OCI-M2 (cell line): ENCODE data around the gene LGALS7.
"Not testable (repeated sequence)": the region's sequence is repeated elsewhere in the genome, so short reads cannot be mapped to it uniquely, and the experiment has no call there.

Experiments used
- DNase-seq: peaks from one replicate; lab custom pipeline; 2025; ENCODE audit not compliant: unreplicated experiment; lab: John Stamatoyannopoulos, UW

Gene LGALS7

GRCh38 chr19:38800577-38801347 is 27.4 kb upstream of the LGALS7 start:
- DNase-seq, result no peak

DNA sequence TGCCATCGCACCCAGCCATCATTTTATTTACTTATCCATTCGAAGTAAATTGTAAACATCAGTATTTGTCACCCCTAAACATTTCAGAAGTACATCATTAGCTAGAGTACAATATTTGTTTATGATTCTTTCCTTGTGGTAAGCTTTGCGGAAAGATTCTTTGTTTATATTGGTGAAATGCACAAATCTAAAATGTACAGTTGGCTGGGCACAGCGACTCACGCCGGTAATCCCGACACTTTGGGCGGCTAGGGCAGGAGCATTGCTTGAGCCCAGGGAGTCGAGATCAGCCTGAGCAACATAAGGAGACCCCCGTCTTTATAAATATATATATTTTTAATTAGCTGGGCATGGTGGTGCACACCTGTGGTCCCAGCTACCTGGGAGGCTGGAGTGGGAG is 25.8 kb upstream of the LGALS7 start:
- DNase-seq, result no peak

DNA sequence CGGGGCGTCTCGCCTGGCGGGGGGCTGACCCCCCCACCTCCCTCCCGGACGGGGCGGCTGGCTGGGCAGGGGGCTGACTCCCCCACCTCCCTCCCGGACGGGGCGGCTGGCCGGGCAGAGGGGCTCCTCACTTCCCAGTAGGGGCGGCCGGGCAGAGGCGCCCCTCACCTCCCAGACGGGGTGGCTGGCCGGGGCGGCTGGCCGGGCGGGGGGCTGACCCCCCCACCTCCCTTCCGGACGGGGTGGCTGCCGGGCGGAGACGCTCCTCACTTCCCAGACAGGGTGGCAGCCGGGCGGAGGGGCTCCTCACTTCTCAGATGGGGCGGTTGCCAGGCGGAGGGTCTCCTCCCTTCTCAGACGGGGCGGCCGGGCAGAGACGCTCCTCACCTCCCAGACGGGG is 24.5 kb upstream of the LGALS7 start:
- not testable (repeated sequence) for DNase-seq

GRCh38 chr19:38796154-38796553 is 22.8 kb upstream of the LGALS7 start:
- no peak for DNase-seq

GRCh38 chr19:38795549-38795948 is 22.2 kb upstream of the LGALS7 start:
- no peak for DNase-seq

DNA sequence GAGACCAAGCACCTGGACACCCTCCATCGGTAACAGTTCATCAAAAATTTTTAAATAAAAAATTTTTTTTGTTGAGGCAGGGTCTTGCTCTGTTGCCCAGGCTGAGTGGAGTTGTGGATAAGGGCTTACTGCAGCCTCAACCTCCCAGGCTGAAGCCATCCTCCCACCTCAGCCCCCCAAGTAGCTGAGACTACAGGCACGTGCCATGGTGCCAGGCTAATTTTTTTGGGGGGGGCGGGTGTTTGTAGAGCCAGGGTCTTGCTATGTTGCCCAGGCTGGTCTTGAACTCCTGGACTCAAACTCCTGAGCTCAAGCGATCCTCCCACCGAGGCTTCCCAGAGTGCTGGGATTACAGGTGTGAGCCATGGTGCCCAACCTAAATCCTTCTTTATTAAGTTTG is 20.4 kb upstream of the LGALS7 start:
- DNase-seq, result no peak

DNA sequence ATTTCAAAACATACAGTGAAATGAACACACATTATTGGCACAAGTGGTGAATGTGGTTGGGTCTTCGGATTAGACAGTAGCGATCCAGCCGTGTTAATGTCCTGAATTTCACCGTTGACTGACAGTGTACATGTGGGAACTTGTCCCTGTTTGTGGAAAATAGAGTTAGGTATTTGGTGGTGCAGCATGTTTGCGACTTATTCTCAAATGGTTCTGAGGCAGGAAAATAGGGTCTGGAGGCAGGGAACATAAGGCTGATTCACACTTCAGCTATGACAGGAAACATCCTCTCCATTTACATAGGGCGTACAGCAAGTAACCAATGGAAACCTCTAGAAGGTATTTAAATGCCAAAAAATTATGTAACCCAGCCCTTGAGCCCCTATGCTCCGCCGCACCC is 19.9 kb upstream of the LGALS7 start:
- DNase-seq, result no peak

DNA sequence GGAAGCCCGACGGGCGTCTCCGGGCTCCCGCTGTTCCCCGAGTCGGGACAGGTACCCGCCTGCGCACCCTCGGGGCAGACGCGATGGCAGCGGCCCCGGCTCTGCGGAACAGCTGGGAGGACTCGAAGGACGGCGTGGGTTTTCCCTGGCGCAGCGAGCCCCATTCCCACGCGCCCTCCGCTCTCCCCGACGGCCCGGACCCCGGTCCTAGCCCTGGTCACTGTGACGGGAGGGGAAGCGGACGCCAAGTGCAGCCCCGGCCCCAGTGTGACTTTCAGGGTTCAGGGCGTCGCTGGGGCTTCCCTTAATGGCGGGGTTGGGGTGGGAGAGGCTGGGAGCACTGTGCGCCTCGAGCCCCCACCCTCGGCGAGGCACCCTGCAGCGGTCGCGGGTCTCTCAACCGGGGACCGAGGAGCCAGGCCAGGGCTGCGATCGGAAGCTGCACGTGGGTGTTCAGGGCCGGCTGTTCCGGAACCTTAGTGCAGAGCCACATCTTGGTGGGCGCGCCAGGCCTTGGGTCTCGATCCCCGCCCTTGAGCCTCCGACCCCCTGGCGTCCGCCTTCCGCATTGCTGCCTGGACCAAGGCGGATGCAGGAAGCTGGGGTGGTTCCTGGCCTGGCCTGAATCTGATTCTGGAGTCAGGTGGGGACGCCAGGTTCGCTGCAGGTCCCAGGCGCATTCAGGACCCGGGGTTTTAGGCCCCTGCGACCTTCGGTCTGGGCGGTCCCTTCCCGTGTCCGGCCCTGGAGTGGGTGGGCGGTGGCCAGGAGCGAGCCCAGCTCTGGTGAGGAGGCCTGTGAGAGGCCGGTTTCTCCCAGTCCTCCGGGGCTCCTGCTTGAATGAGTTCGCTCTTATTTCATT is 19.2 kb upstream of the LGALS7 start:
- DNase-seq, result no peak

- DNase-seq, result not testable (repeated sequence)
Observed at GRCh38 chr19:38791451-38792064, 18.2 kb upstream of the LGALS7 start.

DNA sequence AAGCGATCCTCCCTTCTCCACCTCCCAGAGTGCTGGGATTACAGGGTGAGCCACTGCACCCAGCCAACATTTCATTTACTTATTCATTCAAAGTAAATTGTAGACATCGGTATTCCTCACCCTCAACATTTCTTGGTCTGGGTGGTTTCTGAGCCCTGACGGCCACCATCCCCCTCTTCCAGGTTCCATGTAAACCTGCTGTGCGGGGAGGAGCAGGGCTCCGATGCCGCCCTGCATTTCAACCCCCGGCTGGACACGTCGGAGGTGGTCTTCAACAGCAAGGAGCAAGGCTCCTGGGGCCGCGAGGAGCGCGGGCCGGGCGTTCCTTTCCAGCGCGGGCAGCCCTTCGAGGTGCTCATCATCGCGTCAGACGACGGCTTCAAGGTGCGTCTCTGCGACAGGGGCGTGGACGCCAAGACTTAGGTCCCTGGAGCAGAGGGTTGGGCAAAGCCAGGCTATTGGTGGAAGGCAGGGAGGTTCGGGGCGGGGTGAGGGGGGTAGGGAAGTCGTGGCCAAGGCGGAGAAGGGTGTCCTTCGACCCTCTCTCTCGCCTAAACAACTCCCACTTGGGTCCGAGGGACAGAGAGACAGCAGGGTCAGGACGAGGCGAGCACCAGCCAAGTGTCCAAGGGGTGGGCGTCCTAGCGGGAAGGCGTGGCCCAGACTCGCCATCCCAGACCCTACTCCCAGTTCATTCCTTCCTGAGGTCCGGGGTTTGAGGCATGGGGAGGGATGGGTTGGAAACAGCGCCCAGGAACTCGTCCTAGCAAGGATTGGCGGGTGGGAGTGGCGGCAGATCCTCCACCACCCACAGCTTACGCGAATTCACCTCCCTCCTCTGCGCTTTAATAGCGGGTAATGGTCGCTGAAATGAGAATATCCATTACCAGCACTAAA is 17.4 kb upstream of the LGALS7 start:
- DNase-seq, result not testable (repeated sequence)

DNA sequence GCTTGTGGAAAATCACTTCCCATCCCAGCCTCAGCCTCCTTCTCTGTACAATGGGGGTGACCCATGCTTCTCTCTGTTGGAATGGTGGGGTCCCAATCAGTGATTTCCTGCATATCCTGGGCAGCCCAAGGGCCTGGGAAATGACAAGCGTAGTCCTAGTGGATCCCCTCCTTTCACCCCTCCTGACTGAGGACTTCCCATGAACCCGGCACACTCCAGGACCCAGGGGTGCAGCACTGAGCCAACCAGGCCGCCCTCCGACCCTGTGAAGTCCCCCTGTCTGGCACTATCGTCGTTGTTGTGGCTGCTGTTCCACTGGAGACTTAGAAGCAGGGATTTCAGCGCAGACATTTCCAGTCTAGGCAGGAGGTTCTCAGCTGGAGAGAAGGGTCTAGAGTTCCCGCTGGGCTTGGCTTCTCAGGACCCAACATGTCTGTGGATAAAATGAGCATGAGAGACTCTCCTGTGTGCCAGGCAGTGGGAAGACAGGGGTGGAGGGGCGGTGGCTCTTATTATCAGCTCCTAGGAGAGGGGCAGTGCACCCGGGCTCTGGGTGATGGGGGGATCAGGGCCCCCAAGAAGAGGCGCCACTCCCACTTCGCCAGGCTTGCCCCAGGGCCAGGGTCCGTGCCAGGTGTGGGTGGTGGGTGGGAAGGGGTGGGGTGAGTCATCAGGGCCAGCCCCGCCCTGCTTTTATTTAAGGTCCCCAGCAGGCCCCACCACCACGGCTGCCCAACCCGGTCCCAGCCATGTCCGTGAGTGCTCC is 15.3 kb upstream of the LGALS7 start, which contains the start of gene LGALS7B:
Gene LGALS7B (plus strand): TSS at position 723 of the 766 bp plus-strand sequence. CDS start 27 bp downstream, at position 750.
- no peak for DNase-seq

DNA sequence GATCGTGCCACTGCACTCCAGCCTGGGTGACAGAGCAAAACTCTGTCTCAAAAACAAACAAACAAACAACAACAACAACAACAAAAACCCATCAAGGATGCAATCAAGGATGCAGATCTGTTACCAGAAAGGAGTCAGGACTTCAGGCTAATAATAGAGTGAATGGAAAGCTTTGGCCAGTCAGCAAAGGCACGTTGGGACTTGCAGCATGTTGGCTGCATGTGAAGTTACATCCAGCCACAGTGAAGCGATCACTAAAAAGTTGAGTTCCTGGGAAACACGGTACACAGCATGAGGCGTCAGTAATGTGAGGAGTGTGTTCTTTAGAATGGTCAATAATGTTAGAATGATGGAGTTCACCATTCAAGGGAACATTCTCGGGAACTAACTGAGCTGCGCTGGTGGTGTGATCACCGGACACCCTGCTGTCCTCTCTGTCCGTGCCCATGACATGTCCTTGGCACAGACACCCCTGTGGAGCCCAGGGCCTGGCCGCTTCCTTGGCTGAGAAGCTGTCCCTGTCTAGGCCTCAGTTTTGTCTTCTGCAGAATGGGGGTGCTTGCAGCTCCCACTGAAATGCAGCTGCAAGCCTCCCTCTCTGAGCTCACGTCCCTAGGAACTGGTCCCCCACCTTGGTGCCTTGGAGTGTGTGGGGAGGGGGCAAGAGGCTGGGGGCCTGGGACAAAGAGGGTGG is 13.4 kb upstream of the LGALS7 start:
- DNase-seq, result no peak

DNA sequence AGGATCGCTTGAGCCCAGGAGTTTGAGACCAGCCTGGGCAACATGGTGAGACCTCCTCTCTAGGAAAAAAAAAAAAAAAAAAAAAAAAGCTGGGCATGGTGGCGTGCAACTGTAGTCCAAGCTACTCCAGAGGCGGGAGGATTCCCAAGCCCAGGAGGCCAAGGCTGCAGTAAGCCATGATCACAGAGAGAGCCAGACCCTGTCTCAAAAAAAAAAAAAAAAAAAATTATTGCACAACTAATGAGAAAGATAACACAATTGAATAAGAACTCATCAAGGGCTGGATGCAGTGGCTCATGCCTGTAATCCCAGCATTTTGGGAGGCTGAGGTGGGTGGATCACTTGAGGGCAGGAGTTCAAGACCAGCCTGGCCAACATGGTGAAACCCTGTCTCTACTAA is 12.7 kb upstream of the LGALS7 start:
- not testable (repeated sequence) for DNase-seq

DNA sequence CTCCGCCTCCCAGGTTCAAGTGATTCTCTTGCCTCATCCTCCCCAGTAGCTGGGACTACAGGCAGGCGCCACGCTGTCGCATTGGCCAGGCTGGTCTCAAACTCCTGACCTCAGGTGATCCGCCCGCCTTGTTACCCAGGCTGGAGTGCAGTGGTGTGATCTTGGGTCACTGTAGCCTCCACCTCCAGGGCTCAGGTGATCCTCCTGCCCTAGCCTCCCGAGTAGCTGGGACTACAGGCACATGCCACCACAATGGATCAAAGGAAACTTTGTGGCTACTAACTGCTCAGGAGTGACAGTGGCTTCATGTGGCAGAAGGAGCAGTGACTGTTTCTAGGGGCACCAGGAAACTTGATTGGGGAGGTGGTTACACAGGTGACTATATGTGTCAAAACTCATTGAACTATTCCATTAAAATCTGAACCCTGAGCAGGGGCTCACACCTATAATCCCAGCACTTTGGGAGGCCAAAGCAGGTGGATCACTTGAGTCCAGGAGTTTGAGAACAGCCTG is 11.9 kb upstream of the LGALS7 start:
- no peak for DNase-seq

DNA sequence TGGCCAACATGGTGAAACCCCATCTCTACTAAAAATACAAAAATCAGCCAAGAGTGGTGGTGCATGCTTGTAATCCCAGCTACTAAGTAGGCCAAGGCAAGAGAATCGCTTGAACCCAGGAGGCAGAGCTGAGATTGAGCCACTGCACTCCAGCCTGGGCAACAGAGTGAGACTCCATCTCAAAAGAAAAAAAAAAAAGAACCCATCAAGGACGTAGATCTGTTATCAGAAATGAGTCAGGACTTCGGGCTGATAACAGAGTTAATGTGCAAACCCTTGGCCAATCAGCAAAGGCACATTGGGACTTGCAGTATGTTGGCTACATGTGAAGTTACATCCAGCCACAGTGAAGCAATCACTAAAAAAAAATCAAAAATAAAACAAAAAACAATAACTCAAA is 10.9 kb upstream of the LGALS7 start:
- no peak for DNase-seq

DNA sequence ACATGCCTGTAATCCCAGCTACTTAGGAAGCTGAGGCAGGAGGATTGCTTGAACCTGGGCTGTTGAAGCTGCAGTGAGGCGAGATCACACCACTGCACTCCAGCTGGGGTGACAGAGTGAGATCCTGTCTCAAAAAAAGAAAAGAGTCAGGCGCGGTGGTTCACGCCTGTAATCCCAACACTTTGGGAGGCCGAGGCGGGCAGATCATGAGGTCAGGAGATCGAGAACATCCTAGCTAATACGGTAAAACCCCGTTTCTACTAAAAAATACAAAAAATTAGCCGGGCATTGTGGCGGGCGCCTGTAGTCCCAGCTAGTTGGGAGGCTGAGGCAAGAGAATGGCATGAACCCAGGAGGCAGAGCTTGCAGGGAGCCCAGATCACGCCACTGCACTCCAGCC is 8.9 kb upstream of the LGALS7 start:
- not testable (repeated sequence) for DNase-seq

GRCh38 chr19:38781058-38781457 is 7.7 kb upstream of the LGALS7 start:
- DNase-seq, result peak; percentile 68

DNA sequence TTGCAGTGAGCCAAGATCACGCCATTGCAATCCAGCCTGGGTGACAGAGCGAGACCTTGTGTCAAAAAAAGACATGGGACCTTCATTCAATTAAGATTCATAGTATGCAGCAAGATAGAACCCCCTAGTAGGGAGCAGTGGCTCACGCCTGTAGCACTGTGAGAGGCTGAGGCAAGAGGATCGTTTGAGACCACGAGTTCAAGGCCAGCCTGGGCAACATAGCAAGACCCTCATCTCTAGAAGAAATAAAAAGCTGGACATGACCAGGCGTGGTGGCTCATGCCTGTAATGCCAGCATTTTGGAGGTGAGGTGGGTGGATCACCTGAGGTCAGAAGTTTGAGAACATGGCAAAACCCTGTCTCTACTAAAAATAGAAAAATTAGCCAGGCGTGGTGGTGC is 7.1 kb upstream of the LGALS7 start:
- no peak for DNase-seq

DNA sequence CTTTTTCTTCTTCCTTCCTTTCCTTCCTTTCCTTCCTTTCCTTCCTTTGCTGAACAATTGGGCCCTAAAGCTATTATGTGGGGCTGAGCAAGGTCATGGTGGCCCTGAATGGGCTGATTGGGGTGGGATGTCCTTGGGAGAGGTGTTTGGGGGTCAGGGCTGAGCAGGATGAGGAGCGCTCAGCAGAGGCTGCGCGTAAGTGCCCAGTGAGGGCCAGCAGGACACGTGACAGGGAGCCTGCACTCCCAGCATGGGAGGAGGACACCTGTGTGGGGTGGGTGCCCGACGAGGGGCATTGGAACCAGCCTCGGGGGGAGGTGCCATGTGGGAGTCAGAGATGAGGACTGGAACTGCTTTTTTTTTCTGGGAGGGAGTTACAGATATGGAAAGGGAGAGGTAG is 5.4 kb upstream of the LGALS7 start:
- no peak for DNase-seq
